Measurements from ENCODE around the gene FASTKD1. TPM values are rescaled to one million over a fixed set of nuclear protein-coding genes. Genes with fewer than 3 reads are reported as not detected.
A peak's percentile ranks its signal among the peaks of the same experiment; 100 is the strongest.
"Not testable (repeated sequence)": the region's sequence is repeated elsewhere in the genome, so short reads cannot be mapped to it uniquely, and the experiment has no call there.

Gene FASTKD1
- total and polyA plus RNA-seq, 3 experiments from 2014 or later, result 16.4 to 55.7 (median 53.8) TPM

- H3K36me3 Mint-ChIP-seq, result peaks cover 0 to 25% (median 2%) of the 10 kb centered on the region in 3 donors
- H3K4me3 Mint-ChIP-seq, result no peak overlapping the region
- peaks cover 31 to 69% (median 58%) of the 10 kb centered on the region in 3 donors for H3K4me1 Mint-ChIP-seq
- H3K27ac Mint-ChIP-seq, result no peak overlapping the region
- Histone ChIP-seq H3K27me3 (ENCODE audit: insufficient read depth, low read length, poor library complexity, severe bottlenecking) (no peaks in the 10 kb centered on the region), H3K4me1 (ENCODE audit: insufficient read depth, low read length) (peaks cover 10% of the 10 kb centered on the region), H3K9me3 (ENCODE audit: low read length) (no peaks in the 10 kb centered on the region), H3K36me3 (ENCODE audit: insufficient read depth, low read length) (no peaks in the 10 kb centered on the region), H3K27ac (ENCODE audit: low read depth, low read length) (no peak overlapping the region), H3K4me3 (ENCODE audit: low read length) (no peak overlapping the region)
- ChIA-PET POLR2A (no interaction called here), CTCF (interaction anchor here (1.2 kb wide), 1 partner anchor 14 kb away, joined by 3 read pairs; no protein-coding TSS in a partner anchor)
- H3K27me3 Mint-ChIP-seq, result no peaks in the 10 kb centered on the region
- H3K9me3 Mint-ChIP-seq, result no peaks in the 10 kb centered on the region
- no peak for DNase-seq
Measured at GRCh38 chr2:169598982-169599381, 25.3 kb upstream of the FASTKD1 start.

GRCh38 chr2:169596546-169596945 is 22.9 kb upstream of the FASTKD1 start:
- CTCF ChIA-PET, result not testable (repeated sequence)

GRCh38 chr2:169590804-169591203 is 17.1 kb upstream of the FASTKD1 start:
- Histone ChIP-seq H3K9me3 (ENCODE audit: low read length) (no peaks in the 10 kb centered on the region), H3K4me3 (ENCODE audit: low read length) (no peak overlapping the region), H3K27ac (ENCODE audit: low read depth, low read length) (no peak overlapping the region), H3K36me3 (ENCODE audit: insufficient read depth, low read length) (no peaks in the 10 kb centered on the region), H3K4me1 (ENCODE audit: insufficient read depth, low read length) (peaks cover 23% of the 10 kb centered on the region), H3K27me3 (ENCODE audit: insufficient read depth, low read length, poor library complexity, severe bottlenecking) (no peaks in the 10 kb centered on the region)
- no peak for DNase-seq
- Mint-ChIP-seq H3K9me3 (no peaks in the 10 kb centered on the region), H3K36me3 (peaks cover 0 to 20% (median 2%) of the 10 kb centered on the region in 3 donors), H3K27me3 (no peaks in the 10 kb centered on the region), H3K27ac (peak overlapping the region in 1 of 8 donors; percentile 17), H3K4me3 (no peak overlapping the region), H3K4me1 (peaks cover 39 to 75% (median 69%) of the 10 kb centered on the region in 3 donors)
- CTCF ChIA-PET, result no interaction called here
- POLR2A ChIA-PET, result no interaction called here

More at GRCh38 chr2:169596546-169596945, 22.9 kb upstream of the FASTKD1 start:
- Mint-ChIP-seq H3K27ac (peak overlapping the region in 1 of 8 donors; percentile 87), H3K36me3 (peaks cover 0 to 23% (median 0%) of the 10 kb centered on the region in 3 donors), H3K4me1 (peaks cover 34 to 65% (median 63%) of the 10 kb centered on the region in 3 donors)
- H3K27me3 ChIP-seq (ENCODE audit: insufficient read depth, low read length, poor library complexity, severe bottlenecking); H3K27ac ChIP-seq (ENCODE audit: low read depth, low read length); H3K4me3 Mint-ChIP-seq; H3K27me3 Mint-ChIP-seq; DNase-seq; H3K4me3 ChIP-seq (ENCODE audit: low read length); H3K9me3 Mint-ChIP-seq; H3K9me3 ChIP-seq (ENCODE audit: low read length); H3K36me3 ChIP-seq (ENCODE audit: insufficient read depth, low read length); H3K4me1 ChIP-seq (ENCODE audit: insufficient read depth, low read length): not testable (repeated sequence)
- POLR2A ChIA-PET, result interaction anchor here (1.4 kb wide), 1 partner anchor 12 kb away, joined by 4 read pairs; no protein-coding TSS in a partner anchor

- H3K4me1 Mint-ChIP-seq, result peaks cover 42 to 62% (median 56%) of the 10 kb centered on the region in 3 donors
- H3K27me3 Mint-ChIP-seq, result no peaks in the 10 kb centered on the region
- peak overlapping the region; percentile 99 to 100 (median 100) for H3K27ac Mint-ChIP-seq
- peaks cover 0 to 24% (median 4%) of the 10 kb centered on the region in 3 donors for H3K36me3 Mint-ChIP-seq
- H3K4me3 Mint-ChIP-seq, result peak overlapping the region; percentile 96 to 100 (median 99)
- POLR2A ChIA-PET, result interaction anchor here (1.5 kb wide), 1 partner anchor 213 kb away, joined by 15 read pairs; the partner anchor contains the start of gene SSB
- DNase-seq, result no peak
- Histone ChIP-seq H3K36me3 (ENCODE audit: insufficient read depth, low read length) (no peaks in the 10 kb centered on the region), H3K27ac (ENCODE audit: low read depth, low read length) (peak overlapping the region; percentile 99), H3K27me3 (ENCODE audit: insufficient read depth, low read length, poor library complexity, severe bottlenecking) (no peaks in the 10 kb centered on the region), H3K4me3 (ENCODE audit: low read length) (peak overlapping the region; percentile 99), H3K4me1 (ENCODE audit: insufficient read depth, low read length) (peaks cover 28% of the 10 kb centered on the region), H3K9me3 (ENCODE audit: low read length) (no peaks in the 10 kb centered on the region)
- CTCF ChIA-PET, result interaction anchor here (0.6 kb wide), 2 partner anchors 12 to 241 kb away, joined by 3 read pairs; no protein-coding TSS in a partner anchor
- peaks cover 0 to 5% (median 0%) of the 10 kb centered on the region in 5 donors for H3K9me3 Mint-ChIP-seq
Measured at GRCh38 chr2:169585673-169586072, 12.0 kb upstream of the FASTKD1 start.

GRCh38 chr2:169584005-169584877 is 10.6 kb upstream of the FASTKD1 start, which contains the start of gene PPIG:
Gene PPIG (plus strand): TSS chr2:169584351. CDS start chr2:169604042, 19,691 bp downstream.
- no peaks in the 10 kb centered on the region for H3K36me3 ChIP-seq (ENCODE audit: insufficient read depth, low read length)
- peak within 1 kb of the TSS; percentile 96 to 100 (median 99) for H3K4me3 Mint-ChIP-seq
- CTCF ChIA-PET, result interaction anchor here (1.0 to 1.1 kb wide), 3 partner anchors 12 to 109 kb away, joined by 3 to 8 read pairs (median 3); partner anchors contain the start of genes BBS5 and FASTKD1
- no peaks in the 10 kb centered on the region for H3K9me3 ChIP-seq (ENCODE audit: low read length)
- POLR2A ChIA-PET, result interaction anchor here (0.8 to 2.1 kb wide), 8 partner anchors 10 to 344 kb away, joined by 3 to 15 read pairs (median 5); partner anchors contain the start of genes CFAP210, PHOSPHO2, SSB and UBR3
- peaks cover 0 to 21% (median 2%) of the 10 kb centered on the region in 3 donors for H3K36me3 Mint-ChIP-seq
- H3K27me3 ChIP-seq (ENCODE audit: insufficient read depth, low read length, poor library complexity, severe bottlenecking), result no peaks in the 10 kb centered on the region
- no peaks in the 10 kb centered on the region for H3K27me3 Mint-ChIP-seq
- peak; percentile 79 to 91 (median 86) for DNase-seq
- H3K4me3 ChIP-seq (ENCODE audit: low read length), result peak within 1 kb of the TSS; percentile 99
- H3K4me1 ChIP-seq (ENCODE audit: insufficient read depth, low read length), result peaks cover 25% of the 10 kb centered on the region
- peaks cover 0 to 5% (median 0%) of the 10 kb centered on the region in 5 donors for H3K9me3 Mint-ChIP-seq
- H3K27ac Mint-ChIP-seq, result peak within 1 kb of the TSS; percentile 99 to 100 (median 100)
- H3K27ac ChIP-seq (ENCODE audit: low read depth, low read length), result peak within 1 kb of the TSS; percentile 99
- peaks cover 33 to 48% (median 43%) of the 10 kb centered on the region in 3 donors for H3K4me1 Mint-ChIP-seq

- Mint-ChIP-seq H3K27me3 (peaks cover 0 to 3% of the 10 kb centered on the region in 2 donors), H3K36me3 (peaks cover 0 to 19% (median 2%) of the 10 kb centered on the region in 3 donors), H3K9me3 (peaks cover 0 to 5% (median 0%) of the 10 kb centered on the region in 5 donors), H3K4me3 (peak overlapping the region in 6 of 7 donors; percentile 10 to 100 (median 76)), H3K27ac (peak overlapping the region; percentile 32 to 100 (median 99)), H3K4me1 (peaks cover 28 to 42% (median 38%) of the 10 kb centered on the region in 3 donors)
- no peak overlapping the region for H3K4me3 ChIP-seq (ENCODE audit: low read length)
- H3K4me1 ChIP-seq (ENCODE audit: insufficient read depth, low read length), result peaks cover 22% of the 10 kb centered on the region
- no peaks in the 10 kb centered on the region for H3K36me3 ChIP-seq (ENCODE audit: insufficient read depth, low read length)
- H3K9me3 ChIP-seq (ENCODE audit: low read length), result no peaks in the 10 kb centered on the region
- DNase-seq, result no peak
- H3K27me3 ChIP-seq (ENCODE audit: insufficient read depth, low read length, poor library complexity, severe bottlenecking), result no peaks in the 10 kb centered on the region
- ChIA-PET CTCF (no interaction called here), POLR2A (interaction anchor here (2.1 kb wide), 2 partner anchors 9 to 11 kb away, joined by 5 to 9 read pairs; no protein-coding TSS in a partner anchor)
- H3K27ac ChIP-seq (ENCODE audit: low read depth, low read length), result peak overlapping the region; percentile 99
Measured at GRCh38 chr2:169583518-169583917, 9.9 kb upstream of the FASTKD1 start.

- H3K4me3 ChIP-seq (ENCODE audit: low read length); H3K27me3 Mint-ChIP-seq; DNase-seq; H3K9me3 ChIP-seq (ENCODE audit: low read length); H3K9me3 Mint-ChIP-seq; H3K27me3 ChIP-seq (ENCODE audit: insufficient read depth, low read length, poor library complexity, severe bottlenecking); CTCF ChIA-PET; H3K27ac ChIP-seq (ENCODE audit: low read depth, low read length); H3K36me3 ChIP-seq (ENCODE audit: insufficient read depth, low read length): not testable (repeated sequence)
- H3K4me1 ChIP-seq (ENCODE audit: insufficient read depth, low read length), result peaks cover 22% of the 10 kb centered on the region
- POLR2A ChIA-PET, result interaction anchor here (0.5 kb wide), 1 partner anchor 15 kb away, joined by 6 read pairs; no protein-coding TSS in a partner anchor
- H3K27ac Mint-ChIP-seq, result peak overlapping the region in 7 of 8 donors; percentile 8 to 100 (median 73)
- H3K4me1 Mint-ChIP-seq, result peaks cover 25 to 38% (median 33%) of the 10 kb centered on the region in 3 donors
- H3K4me3 Mint-ChIP-seq, result peak overlapping the region in 4 of 7 donors; percentile 2 to 66 (median 30)
- peaks cover 0 to 17% (median 2%) of the 10 kb centered on the region in 3 donors for H3K36me3 Mint-ChIP-seq
Measured at GRCh38 chr2:169582552-169583266, 9.0 kb upstream of the FASTKD1 start.

Data from CD8-positive, alpha-beta memory T cell (primary cell).